Measurements from ENCODE around the gene SLC12A6. TPM values are rescaled to one million over a fixed set of nuclear protein-coding genes. Genes with fewer than 3 reads are reported as not detected.

SLC12A6 gene
- total RNA-seq, 1 experiment from 2014 or later = 15.1 TPM

DNA sequence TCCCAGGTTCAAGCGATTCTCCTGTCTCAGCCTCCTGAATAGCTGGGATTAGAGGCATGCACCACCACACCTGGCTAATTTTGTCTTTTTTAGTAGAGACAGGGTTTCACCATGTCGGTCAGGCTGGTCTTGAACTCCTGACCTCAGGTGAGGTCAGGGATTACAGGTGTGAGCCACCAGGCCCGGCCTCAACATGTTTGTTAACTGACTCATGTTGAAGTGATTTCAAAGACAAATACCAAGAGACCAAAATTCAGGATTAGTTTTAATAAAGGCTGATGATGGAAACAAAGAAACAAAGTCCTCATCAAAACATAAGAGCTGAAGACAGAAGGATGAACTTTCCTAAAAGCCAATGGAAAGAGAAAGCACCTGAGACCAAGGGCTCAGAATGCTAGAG is 36.5 kb downstream of the SLC12A6 start:
- Histone ChIP-seq H2AFZ (ENCODE audit: low read depth, low read length, poor library complexity, severe bottlenecking) (no peak overlapping the region), H3K79me2 (ENCODE audit: insufficient read depth, low read length) (no peaks in the 10 kb centered on the region), H3K4me2 (ENCODE audit: low read length) (peak overlapping the region; percentile 60), H3K9me2 (ENCODE audit: insufficient read depth) (no peaks in the 10 kb centered on the region), H3K9me3 (ENCODE audit: control insufficient read depth in 1 of 2, insufficient read depth in 1 of 2, low read depth in 1 of 2, low read length in 2 of 2) (no peaks in the 10 kb centered on the region), H3K4me3 (replicated peaks in 1 of 2; ENCODE audit: low read depth in 1 of 2, low read length in 2 of 2) (no peak overlapping the region), H3K9ac (ENCODE audit: low read length) (no peak overlapping the region), H4K20me1 (ENCODE audit: insufficient read depth) (no peaks in the 10 kb centered on the region), H3K27me3 (ENCODE audit: insufficient read depth, low read length) (no peaks in the 10 kb centered on the region), H3K27ac (ENCODE audit: low read depth, low read length) (no peak overlapping the region), H3K36me3 (ENCODE audit: control insufficient read depth in 1 of 2, insufficient read depth in 2 of 2, low read length in 2 of 2) (no peaks in the 10 kb centered on the region), H3K4me1 (ENCODE audit: control insufficient read depth in 1 of 2, insufficient read depth in 2 of 2, low read length in 2 of 2) (peaks cover 8 to 16% of the 10 kb centered on the region in 2 experiments)
- 0 out of 2 replicates have a peak, but pooled peaks have one; percentile 49 for ATAC-seq
- DNase-seq (ENCODE audit: low read depth, low spot score) = no peak
- ChIA-PET POLR2A (no interaction called here), CTCF (no interaction called here), RAD21 (ENCODE audit: low non-redundant PET in 1 of 2, low total read pairs in 2 of 2, uncharacterized antibody in 2 of 2, unreplicated experiment in 2 of 2) (no interaction called here)
- TF ChIP-seq, protein P1, sequence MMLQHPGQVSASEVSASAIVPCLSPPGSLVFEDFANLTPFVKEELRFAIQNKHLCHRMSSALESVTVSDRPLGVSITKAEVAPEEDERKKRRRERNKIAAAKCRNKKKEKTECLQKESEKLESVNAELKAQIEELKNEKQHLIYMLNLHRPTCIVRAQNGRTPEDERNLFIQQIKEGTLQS (IDR thresholded peaks at IDR 0.05) = no peak
- TF ChIP-seq EGR1 (IDR thresholded peaks at IDR 0.05; ENCODE audit: low read depth) = no peak
- no peak for TF ChIP-seq EZH2phosphoT487 (IDR thresholded peaks at IDR 0.05; ENCODE audit: borderline replicate concordance)
- TF ChIP-seq ZNF274 (IDR thresholded peaks at IDR 0.05; ENCODE audit: low read depth, low read length) = no peak
- no peak for TF ChIP-seq YY1 (IDR thresholded peaks at IDR 0.05; ENCODE audit: extremely low read depth, insufficient replicate concordance, low read depth, low read length)
- no peak for TF ChIP-seq RAD21 (IDR thresholded peaks at IDR 0.05; ENCODE audit: low read depth)
- no peak for TF ChIP-seq TCF7L2 (IDR thresholded peaks at IDR 0.05; ENCODE audit: borderline replicate concordance, extremely low read depth, insufficient read depth, insufficient read length)
- TF ChIP-seq, protein P2, sequence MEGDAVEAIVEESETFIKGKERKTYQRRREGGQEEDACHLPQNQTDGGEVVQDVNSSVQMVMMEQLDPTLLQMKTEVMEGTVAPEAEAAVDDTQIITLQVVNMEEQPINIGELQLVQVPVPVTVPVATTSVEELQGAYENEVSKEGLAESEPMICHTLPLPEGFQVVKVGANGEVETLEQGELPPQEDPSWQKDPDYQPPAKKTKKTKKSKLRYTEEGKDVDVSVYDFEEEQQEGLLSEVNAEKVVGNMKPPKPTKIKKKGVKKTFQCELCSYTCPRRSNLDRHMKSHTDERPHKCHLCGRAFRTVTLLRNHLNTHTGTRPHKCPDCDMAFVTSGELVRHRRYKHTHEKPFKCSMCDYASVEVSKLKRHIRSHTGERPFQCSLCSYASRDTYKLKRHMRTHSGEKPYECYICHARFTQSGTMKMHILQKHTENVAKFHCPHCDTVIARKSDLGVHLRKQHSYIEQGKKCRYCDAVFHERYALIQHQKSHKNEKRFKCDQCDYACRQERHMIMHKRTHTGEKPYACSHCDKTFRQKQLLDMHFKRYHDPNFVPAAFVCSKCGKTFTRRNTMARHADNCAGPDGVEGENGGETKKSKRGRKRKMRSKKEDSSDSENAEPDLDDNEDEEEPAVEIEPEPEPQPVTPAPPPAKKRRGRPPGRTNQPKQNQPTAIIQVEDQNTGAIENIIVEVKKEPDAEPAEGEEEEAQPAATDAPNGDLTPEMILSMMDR (IDR thresholded peaks at IDR 0.05 in 2 of 3, conservative IDR thresholded peaks at IDR 0.05 in 1 of 3; ENCODE audit: borderline replicate concordance in 1 of 3, insufficient read depth in 1 of 3, low read depth in 2 of 3, low read length in 2 of 3) = no peak
- BruUV-seq (replicated peaks) = no TSS peak
- intact Hi-C loops (cut with micrococcal nuclease) = no loop called here
